Calu3 (cell line): Measurements from ENCODE around the gene PRR33. TPM values are rescaled to one million over a fixed set of nuclear protein-coding genes. Genes with fewer than 3 reads are reported as not detected.

Experiments
- BruUV-seq: library from RNA; stranded (reverse); fragments of 400-500 nt; replicated peaks from 2 replicates; lab custom pipeline; 2021; lab: Mats Ljungman, UMichigan
- CTCF ChIA-PET: fragments of 300-600 bp; sonication (Branson Sonifier 250); formaldehyde crosslinking; loops from one replicate; lab custom pipeline; 2022; ENCODE audit warnings: antibody characterized with exemption; lab: Charles Lee
- DNase-seq: peaks from one replicate; pipeline ENCODE4 v3.0.0; 2022
- H3K27ac Mint-ChIP-seq: one replicate; pipeline ENCODE4 v1.8.0; 2022; ENCODE audit warnings: mixed read lengths; ENCODE audit not compliant: unreplicated experiment
- H3K27me3 Mint-ChIP-seq: one replicate; pipeline ENCODE4 v1.8.0; 2022; ENCODE audit warnings: mixed read lengths; ENCODE audit not compliant: unreplicated experiment
- H3K36me3 Mint-ChIP-seq: one replicate; pipeline ENCODE4 v1.8.0; 2022; ENCODE audit warnings: mild to moderate bottlenecking, moderate library complexity, mixed read lengths; ENCODE audit not compliant: insufficient read depth, unreplicated experiment
- H3K4me1 Mint-ChIP-seq: one replicate; pipeline ENCODE4 v1.8.0; 2022; ENCODE audit warnings: mild to moderate bottlenecking, low read depth, mixed read lengths; ENCODE audit not compliant: unreplicated experiment
- H3K4me3 Mint-ChIP-seq: one replicate; pipeline ENCODE4 v1.8.0; 2022; ENCODE audit warnings: mild to moderate bottlenecking, low read depth, moderate library complexity, mixed read lengths; ENCODE audit not compliant: unreplicated experiment
- H3K9me3 Mint-ChIP-seq: one replicate; pipeline ENCODE4 v1.8.0; 2022; ENCODE audit warnings: low read depth, mixed read lengths; ENCODE audit not compliant: unreplicated experiment
- CTCF ChIP-seq: fragments of 200-600 bp; IDR thresholded peaks from one replicate; pipeline ENCODE4 v1.8.0; 2022; ENCODE audit warnings: antibody characterized with exemption; ENCODE audit not compliant: unreplicated experiment
- intact Hi-C: fragments of 100-400 bp; cut with micrococcal nuclease; formaldehyde crosslinking; loops from one replicate; pipeline ENCODE4 v1.10.0; 2022; ENCODE audit not compliant: unreplicated experiment
- total RNA-seq: library from RNA; stranded (reverse); gene quantifications from 2 replicates; pipeline ENCODE4 v1.2.3, GENCODE V29; 2022

PRR33 gene
- total RNA-seq, 1 experiment from 2014 or later, result not detected

GRCh38 chr11:1867381-1867780 lies 24.3 kb downstream of the PRR33 start:
- no peak for DNase-seq
- no peaks in the 10 kb centered on the region for H3K36me3 Mint-ChIP-seq
- H3K27ac Mint-ChIP-seq, result no peak overlapping the region
- BruUV-seq, result no TSS peak
- no peaks in the 10 kb centered on the region for H3K9me3 Mint-ChIP-seq
- no peak overlapping the region for H3K4me3 Mint-ChIP-seq
- CTCF ChIA-PET, result interaction anchor here (0.5 kb wide), 1 partner anchor 289 kb away, joined by 3 read pairs; no protein-coding TSS in a partner anchor
- no peak for TF ChIP-seq CTCF
- peaks cover 43% of the 10 kb centered on the region for H3K27me3 Mint-ChIP-seq
- intact Hi-C loops, result no loop called here
- H3K4me1 Mint-ChIP-seq, result peaks cover 19% of the 10 kb centered on the region

GRCh38 chr11:1866776-1867175 lies 24.9 kb downstream of the PRR33 start:
- no peak for TF ChIP-seq CTCF
- H3K27ac Mint-ChIP-seq, result no peak overlapping the region
- H3K4me3 Mint-ChIP-seq, result no peak overlapping the region
- peaks cover 37% of the 10 kb centered on the region for H3K27me3 Mint-ChIP-seq
- BruUV-seq, result no TSS peak
- intact Hi-C loops, result no loop called here
- CTCF ChIA-PET, result no interaction called here
- H3K9me3 Mint-ChIP-seq, result no peaks in the 10 kb centered on the region
- no peaks in the 10 kb centered on the region for H3K36me3 Mint-ChIP-seq
- H3K4me1 Mint-ChIP-seq, result peaks cover 19% of the 10 kb centered on the region
- no peak for DNase-seq

GRCh38 chr11:1866226-1866625 lies 25.5 kb downstream of the PRR33 start:
- intact Hi-C loops, result no loop called here
- Mint-ChIP-seq H3K9me3 (no peaks in the 10 kb centered on the region), H3K36me3 (no peaks in the 10 kb centered on the region), H3K4me3 (no peak overlapping the region), H3K27ac (no peak overlapping the region), H3K4me1 (peaks cover 19% of the 10 kb centered on the region), H3K27me3 (peaks cover 31% of the 10 kb centered on the region)
- TF ChIP-seq CTCF, result no peak
- DNase-seq, result no peak
- no TSS peak for BruUV-seq
- CTCF ChIA-PET, result no interaction called here

- Mint-ChIP-seq H3K27ac (no peak overlapping the region), H3K27me3 (peaks cover 19% of the 10 kb centered on the region), H3K4me3 (no peak overlapping the region), H3K9me3 (no peaks in the 10 kb centered on the region), H3K36me3 (no peaks in the 10 kb centered on the region), H3K4me1 (peaks cover 19% of the 10 kb centered on the region)
- no TSS peak for BruUV-seq
- DNase-seq, result no peak
- CTCF ChIA-PET, result no interaction called here
- no peak for TF ChIP-seq CTCF
- intact Hi-C loops, result no loop called here
Observed at GRCh38 chr11:1864831-1865665, 26.6 kb downstream of the PRR33 start.
